HG03159 (cell line): Measurements from ENCODE around the gene LRRC37A3.
"Not testable (repeated sequence)": the region's sequence is repeated elsewhere in the genome, so short reads cannot be mapped to it uniquely, and the experiment has no call there.

Experiments used
- ATAC-seq: cut with Tn5 transposase; IDR thresholded peaks from one replicate; pipeline ENCODE4 v1.9.1; 2021; ENCODE audit warnings: mild to moderate bottlenecking, moderate library complexity; ENCODE audit not compliant: unreplicated experiment

The LRRC37A3 gene

DNA sequence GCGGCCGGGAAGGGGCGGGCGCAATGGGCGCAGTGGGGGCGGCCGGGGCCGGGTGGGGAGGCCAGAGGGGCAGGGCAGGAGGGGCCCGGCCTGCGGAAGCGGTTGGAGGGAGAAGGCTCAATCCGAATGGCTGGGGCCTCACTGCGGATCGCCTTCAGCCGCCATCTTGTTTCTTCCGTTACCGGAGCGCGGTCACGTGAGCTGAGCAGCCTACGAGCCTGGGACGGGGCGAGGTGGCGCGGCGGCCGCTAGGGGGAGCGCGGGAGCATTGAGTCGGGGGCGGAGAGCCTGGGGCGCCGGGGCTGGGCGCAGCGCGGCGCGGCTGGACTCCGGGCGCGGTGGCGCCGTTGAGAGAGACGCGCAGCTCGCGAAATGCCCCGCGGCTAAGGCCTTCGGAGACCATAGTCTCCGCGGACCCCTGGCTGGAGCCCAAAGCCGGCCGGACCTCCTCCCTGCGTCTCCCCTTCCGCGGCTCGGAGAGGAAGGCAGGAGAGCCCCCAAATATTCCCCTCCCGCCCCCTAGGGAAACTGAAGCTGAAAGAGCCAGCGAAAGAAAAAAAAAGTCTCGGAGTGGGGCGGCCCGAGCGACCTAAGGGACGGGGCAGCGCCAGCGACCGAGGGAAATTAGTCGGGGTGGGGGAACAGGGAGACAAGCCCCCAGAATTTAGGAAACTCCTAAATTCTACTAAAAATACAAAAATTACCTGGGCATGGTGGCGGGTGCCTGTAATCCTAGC lies at the start of gene LRRC37A3:
Gene LRRC37A3, minus strand, starts transcription at position 190 of the 737 bp plus-strand sequence. CDS start 22,221 bp downstream, outside the sequence.
- ATAC-seq = peak; percentile 92

DNA sequence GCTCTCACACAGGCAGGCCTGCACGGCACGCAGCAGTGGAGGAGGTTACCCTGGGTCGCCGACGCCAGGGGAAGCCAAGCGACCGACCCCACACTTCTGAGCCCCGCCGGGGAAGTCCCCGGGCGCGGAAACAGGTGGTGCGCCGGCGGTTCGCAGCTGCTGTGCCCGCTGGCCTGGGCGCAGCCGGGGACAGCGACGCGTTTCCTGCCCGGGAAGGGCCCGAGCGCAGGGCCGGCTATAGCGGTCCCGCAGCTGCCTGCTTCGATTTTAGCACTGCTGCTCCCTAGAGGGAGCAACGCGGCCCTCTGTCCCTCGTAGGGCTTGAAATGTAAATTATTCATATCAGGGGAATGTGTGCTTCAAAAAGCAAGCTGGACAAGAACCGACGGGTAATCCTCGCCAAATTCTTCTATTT lies 46.6 kb upstream of the LRRC37A3 start:
- peak; percentile 87 for ATAC-seq

- not testable (repeated sequence) for ATAC-seq
Observed at GRCh38 chr17:64965256-64965872, 46.1 kb upstream of the LRRC37A3 start.

DNA sequence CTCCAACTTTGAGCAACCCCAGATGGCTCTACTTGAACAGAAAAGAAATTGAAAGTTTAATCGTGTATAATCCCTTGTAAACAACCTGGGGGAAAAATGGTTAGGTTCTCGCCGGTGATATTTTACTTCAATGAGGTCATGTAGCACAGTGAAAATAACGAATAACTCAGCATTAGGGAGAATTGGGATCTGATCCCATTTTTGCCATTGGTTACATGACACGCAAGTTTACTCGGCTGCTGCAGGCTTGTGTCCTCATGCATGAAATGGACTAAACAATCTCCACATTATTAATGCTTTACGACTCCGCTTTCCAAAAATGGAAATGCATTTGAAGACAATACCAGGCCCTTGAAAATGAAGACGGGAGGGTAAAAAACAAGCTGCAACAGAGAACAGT lies 45.5 kb upstream of the LRRC37A3 start:
- ATAC-seq = no peak

DNA sequence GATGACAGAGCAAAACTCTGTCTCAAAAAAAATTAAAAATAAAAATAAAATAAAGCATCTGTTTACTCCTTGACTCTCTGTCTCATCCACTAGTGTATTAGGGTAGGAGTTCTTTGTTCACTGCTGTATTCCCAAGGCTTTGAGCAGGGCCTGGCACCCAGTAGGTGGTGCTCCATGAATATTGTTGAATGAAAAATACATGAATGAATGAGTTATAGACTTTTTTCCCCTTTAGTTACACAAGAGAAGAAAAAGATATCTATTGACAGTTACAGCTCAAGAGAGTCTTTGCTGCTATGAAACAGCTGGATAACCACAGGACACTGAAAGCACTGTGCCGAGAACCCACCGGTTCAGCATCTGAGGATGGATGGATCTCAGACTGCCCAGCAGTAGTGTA lies 44.5 kb upstream of the LRRC37A3 start:
- not testable (repeated sequence) for ATAC-seq

DNA sequence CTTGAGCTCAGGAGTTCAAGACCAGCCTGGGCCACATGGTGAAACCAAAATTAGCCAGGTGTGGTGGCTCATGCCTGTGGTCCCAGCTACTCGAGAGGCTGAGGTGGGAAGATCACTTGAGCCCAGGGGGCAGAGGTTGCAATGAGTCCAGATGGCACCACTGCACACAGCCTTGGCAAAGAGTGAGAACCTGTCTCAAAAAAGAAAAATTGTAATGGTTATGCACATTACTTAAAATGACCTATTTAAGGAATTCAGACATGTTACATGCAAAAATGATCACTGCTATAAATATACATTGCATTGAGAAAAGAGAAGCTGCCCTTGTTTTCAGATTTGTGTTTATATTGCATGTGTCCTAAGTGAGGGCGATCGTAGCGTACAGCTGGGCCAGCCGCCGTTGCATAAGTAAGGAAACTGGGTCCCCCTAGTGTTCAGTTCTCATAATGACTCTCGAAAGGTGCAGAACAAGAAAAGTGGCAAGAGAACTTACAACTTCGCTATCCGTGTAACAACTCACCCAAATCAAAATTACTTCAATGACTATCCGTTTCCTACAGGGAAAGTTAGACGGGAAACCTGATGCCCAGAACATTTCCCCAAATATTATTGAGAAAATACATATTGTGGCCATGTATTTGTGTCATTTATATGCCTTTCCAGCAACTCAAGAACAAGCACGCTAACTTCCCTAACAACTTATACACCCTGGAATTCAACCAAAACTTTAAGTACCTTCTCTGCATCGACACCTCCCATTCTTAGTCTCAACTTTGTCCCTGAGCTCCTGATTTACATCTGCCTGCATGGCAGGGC lies 42.5 kb upstream of the LRRC37A3 start:
- ATAC-seq = peak; percentile 34

DNA sequence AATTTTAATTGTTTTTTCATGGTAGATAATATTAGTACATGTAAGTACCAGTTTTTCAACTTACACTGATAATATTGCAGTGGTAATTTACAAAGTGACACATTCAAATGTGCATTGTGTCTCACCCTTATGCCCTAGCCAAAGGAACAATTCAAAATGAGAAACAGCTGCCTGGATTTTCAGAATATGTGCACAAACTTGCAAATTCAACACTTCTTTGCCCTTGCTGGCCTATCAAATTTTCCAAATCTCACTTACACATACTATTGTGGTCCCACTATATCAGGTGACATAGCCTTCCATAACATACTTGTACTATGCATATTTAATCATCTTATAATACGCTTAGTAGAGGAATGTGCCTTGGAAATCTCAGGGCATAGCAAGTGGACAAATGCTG lies 32.6 kb upstream of the LRRC37A3 start:
- ATAC-seq = no peak

GRCh38 chr17:64950871-64951270 lies 31.6 kb upstream of the LRRC37A3 start:
- no peak for ATAC-seq

DNA sequence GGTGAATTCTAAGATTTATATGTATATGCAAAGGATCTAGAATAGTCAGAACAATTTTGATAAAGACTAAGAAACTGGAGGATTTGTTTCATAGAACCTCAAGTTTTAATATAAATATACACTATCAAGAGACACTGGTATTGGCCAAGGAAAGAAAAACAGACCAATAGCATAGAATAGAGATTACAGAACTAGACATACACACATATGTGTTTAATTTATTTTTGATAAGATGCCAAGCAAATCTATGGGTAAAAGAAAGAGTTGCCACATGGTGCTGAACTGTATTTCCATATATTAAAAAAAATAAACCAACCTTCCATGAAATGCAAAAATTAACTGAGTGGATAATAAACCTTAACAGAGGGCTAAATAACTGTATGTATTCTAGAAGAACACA lies 27.9 kb upstream of the LRRC37A3 start:
- ATAC-seq = no peak

DNA sequence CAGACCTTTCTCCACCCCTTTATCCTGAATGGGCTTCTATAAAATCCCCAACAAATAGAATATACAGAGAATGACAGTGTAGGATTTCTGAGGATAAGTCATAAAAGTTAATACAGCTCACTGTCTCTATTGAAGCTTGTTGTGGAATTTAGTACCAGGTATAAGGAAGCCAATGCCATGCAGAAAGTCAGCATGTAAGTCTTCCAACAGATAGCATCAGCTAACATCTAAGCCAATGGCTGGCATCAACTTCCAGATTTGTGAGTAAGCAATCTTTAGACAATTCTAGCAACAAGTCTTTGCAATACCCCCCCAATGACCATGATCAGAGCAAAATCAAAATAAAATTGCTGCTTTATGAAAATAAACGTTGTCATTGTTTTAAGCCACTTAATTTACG lies 22.5 kb upstream of the LRRC37A3 start:
- no peak for ATAC-seq

DNA sequence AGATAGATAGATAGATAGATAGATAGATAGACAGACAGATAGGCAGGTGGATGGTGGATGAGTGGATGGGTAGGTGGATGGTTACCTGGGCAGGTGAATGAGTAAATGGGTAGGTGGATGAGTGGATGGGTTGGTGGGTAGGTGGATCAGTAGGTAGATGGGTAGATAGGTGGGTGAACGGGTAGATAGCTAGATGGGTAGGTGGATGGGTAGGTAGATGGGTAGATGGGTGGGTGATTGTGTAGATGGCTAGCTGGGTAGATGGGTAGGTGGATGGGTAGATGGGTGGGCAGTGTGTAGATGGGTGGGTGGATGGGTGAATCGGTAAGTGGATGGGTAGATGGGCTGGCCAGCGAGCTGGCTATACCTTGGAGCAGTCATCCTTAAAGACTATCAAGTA lies 21.8 kb upstream of the LRRC37A3 start:
- ATAC-seq = no peak

GRCh38 chr17:64940055-64940454 lies 20.8 kb upstream of the LRRC37A3 start:
- no peak for ATAC-seq

GRCh38 chr17:64938925-64939474 lies 19.7 kb upstream of the LRRC37A3 start:
- ATAC-seq = peak; percentile 61

DNA sequence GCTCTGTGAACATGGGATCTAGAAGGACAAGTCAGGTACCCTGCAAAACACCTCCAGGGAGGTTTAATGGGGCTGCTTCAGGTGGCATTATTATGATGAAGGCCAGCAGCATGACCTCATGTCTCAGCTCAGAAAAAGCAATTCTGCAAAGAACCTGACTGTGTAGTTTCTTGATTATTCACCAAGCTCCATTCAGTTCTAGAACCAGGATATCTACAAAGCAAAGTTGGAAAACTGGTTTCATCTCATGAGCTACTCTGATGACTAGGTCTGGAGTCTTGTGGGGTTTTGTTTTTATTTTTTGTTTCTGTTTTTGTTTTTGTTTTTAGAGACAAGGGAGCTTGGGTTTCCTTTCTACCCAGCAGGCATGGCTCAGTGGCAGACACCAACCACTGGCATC lies 19.0 kb upstream of the LRRC37A3 start:
- no peak for ATAC-seq

DNA sequence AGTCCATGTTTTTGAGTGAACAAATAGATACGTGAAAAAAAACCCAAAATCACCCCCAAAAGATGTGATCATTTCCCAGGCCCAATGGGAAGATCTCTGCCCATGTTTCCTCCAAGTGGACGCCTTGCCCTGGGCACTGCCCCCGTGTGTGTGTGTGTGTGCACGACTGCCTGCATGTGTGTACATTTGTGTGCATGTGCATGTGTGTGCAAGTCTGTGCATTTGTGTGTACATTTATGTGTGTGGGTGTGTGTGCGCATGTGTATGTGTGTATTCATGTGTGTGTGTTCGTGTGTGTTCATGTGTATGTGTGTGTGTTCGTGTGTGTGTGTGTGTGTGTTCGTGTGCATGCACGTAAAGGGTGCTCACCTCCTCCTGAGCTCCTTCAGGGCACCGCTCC lies 16.8 kb upstream of the LRRC37A3 start:
- no peak for ATAC-seq

GRCh38 chr17:64934284-64934778 lies 15.1 kb upstream of the LRRC37A3 start:
- ATAC-seq = not testable (repeated sequence)

DNA sequence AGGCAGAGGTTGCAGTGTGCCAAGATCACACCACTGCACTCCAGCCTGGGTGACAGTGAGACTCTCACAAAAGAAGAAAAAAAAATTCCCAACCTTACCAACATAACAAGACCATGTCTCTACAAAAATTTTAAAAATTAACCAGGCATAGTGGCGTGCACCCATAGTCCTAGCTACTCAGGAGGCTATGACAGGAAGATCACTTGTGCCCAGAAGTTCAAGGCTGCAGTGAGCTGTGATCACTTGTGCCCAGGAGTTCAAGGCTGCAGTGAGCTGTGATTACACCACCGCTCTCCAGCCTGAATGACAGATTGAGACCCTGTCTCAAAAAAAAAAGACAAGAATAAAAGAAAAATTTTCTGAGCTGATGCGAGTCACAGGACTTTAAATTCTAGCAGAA lies 13.6 kb upstream of the LRRC37A3 start:
- ATAC-seq = not testable (repeated sequence)

DNA sequence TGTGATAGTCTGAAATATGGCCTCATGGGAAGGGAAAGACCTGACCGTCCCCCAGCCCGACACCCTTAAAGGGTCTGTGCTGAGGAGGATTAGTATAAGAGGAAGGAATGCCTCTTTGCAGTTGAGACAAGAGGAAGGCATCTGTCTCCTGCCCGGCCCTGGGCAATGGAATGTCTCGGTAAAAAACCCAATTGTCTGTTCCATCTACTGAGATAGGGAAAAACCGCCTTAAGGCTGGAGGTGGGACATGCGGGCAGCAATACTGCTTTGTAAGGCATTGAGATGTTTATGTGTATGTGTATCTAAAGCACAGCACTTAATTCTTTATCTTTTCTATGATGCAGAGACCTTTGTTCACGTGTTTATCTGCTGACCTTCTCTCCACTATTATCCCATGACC lies 11.1 kb upstream of the LRRC37A3 start:
- not testable (repeated sequence) for ATAC-seq

DNA sequence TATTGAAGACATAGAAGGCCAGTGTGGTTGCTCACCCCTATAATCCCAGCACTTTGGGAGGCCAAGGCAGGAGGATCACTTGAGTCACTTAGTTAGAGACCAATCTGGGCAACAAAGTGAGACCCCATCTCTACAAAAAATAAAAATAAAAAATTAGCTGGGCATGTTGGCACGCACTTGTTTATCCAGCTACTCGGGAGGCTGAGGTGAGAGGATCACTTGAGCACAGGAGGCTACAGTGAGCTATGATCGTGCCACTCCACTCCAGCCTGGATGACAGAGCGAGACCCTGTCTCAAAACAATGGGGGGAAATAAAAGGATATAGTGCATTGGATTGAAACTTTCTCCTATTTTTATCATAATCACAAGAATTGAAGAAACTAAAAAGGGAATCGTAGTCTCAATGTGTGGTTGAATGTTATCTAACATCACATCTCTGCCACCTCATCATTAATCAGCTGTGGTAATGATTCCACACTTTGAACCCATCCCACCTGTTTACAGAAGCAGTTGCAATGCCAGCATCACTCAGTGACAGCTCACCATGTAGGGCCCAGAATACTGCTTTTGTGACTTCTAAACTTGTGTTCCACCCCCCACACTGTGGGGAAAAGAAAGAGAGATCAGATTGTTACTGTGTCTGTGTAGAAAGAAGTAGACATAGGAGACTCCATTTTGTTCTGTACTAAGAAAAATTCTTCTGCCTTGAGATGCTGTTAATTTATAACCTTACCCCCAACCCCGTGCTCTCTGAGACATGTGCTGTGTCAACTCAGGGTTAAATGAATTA lies 10.3 kb upstream of the LRRC37A3 start:
- not testable (repeated sequence) for ATAC-seq

- not testable (repeated sequence) for ATAC-seq
Observed at GRCh38 chr17:64928701-64929100, 9.4 kb upstream of the LRRC37A3 start.
